Mononuclear cell (primary cell): ENCODE data around the gene SIPA1. TPM values are rescaled to one million over a fixed set of nuclear protein-coding genes. Genes with fewer than 3 reads are reported as not detected.
A peak's percentile ranks its signal among the peaks of the same experiment; 100 is the strongest.
"Not testable (repeated sequence)": the region's sequence is repeated elsewhere in the genome, so short reads cannot be mapped to it uniquely, and the experiment has no call there.

Experiments used
- H3K27me3 ChIP-seq: 2 replicates; pipeline ENCODE4 v1.6.0; 2011; ENCODE audit warnings: low read length, control low read depth; ENCODE audit not compliant: insufficient read depth
- H3K4me1 ChIP-seq: 2 replicates; pipeline ENCODE4 v1.5.1; 2011; ENCODE audit warnings: mild to moderate bottlenecking, low read length, control low read depth; ENCODE audit not compliant: insufficient read depth
- H3K4me3 ChIP-seq: 2 replicates; pipeline ENCODE4 v1.5.1; 2011; ENCODE audit warnings: mild to moderate bottlenecking, low read length, moderate library complexity
- H3K9me3 ChIP-seq: 2 replicates; pipeline ENCODE4 v1.5.1; 2011; ENCODE audit warnings: low read depth, mild to moderate bottlenecking, control low read depth, low read length
- total RNA-seq: library from RNA; depleted of rRNA; stranded (reverse); fragments of >200 nt; gene quantifications from one replicate; pipeline ENCODE4 v1.2.3, GENCODE V29; 2012

The SIPA1 gene
- total RNA-seq, 1 donor, result 75.2 TPM

DNA sequence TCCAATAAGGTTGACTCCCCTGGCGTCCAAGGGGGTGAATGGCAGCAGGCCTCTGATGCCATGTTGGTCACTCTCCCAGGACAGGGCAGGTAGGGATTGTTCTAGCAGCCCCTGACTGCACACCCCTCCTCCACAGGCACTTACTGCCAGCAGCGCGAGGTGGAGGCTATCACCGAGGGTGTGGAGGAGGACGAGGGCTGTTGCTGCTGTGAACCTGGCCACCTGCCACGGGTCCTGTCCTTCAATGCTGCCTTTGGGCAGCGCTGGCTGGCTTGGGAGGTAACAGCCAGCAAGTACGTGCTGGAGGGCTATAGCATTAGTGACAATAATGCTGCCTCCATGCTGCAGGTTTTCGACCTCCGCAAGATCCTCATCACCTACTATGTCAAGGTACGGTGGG lies 7.7 kb upstream of the SIPA1 start:
- Histone ChIP-seq H3K9me3 (no peaks in the 10 kb centered on the region), H3K27me3 (no peaks in the 10 kb centered on the region), H3K4me1 (peaks cover 22% of the 10 kb centered on the region), H3K4me3 (no peak overlapping the region)

DNA sequence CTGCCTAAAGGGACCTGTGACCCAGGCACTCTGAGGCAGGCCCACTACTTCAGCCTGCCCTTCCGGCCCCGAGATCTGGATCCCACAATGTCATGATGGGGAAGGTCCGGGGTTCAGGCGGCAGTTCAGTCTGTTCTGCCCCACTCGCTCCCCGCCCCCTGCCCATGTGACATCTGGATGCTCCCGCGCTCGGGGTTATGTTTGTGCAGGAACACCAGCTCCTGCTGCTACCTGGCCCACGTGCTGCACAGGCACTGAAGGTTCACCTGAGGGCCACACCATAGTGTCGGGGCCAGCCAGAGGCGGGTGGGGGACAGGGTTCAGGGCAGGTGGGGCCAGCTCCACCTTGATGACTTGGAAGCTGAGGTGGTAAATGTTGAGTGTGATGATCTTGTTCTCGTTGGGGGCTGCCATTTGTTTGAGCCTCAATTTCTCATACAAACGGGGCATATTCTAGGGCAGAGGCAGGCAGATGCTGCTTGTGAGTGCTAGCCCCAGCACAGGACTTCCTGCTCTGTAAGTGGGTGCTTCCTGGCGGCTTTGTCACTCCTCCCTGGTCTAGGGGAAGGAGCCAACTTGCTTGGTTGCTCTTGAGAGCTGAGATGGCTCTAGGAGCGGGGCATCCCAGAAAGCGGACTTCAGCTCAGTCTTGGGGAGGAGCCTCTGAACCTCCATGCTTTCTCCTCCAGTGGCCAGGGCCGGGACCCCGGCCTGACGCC lies 4.4 kb upstream of the SIPA1 start:
- Histone ChIP-seq H3K9me3 (no peaks in the 10 kb centered on the region), H3K4me3 (no peak overlapping the region), H3K27me3 (no peaks in the 10 kb centered on the region), H3K4me1 (peaks cover 28% of the 10 kb centered on the region)

DNA sequence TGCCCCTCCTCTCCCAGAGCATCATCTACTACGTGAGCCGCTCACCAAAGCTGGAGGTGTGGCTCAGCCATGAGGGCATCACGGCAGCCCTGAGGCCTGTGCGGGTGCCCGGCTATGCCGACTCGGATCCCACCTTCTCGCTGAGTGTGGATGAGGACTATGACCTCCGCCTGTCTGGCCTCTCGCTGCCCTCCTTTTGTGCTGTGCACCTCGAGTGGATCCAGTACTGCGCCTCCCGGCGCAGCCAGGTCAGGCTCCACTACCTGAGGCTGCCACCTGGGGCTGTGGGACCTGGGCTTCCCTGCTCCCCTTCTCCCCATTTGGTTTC lies 3.8 kb upstream of the SIPA1 start:
- Histone ChIP-seq H3K27me3 (no peaks in the 10 kb centered on the region), H3K9me3 (no peaks in the 10 kb centered on the region), H3K4me1 (peaks cover 34% of the 10 kb centered on the region), H3K4me3 (no peak overlapping the region)

DNA sequence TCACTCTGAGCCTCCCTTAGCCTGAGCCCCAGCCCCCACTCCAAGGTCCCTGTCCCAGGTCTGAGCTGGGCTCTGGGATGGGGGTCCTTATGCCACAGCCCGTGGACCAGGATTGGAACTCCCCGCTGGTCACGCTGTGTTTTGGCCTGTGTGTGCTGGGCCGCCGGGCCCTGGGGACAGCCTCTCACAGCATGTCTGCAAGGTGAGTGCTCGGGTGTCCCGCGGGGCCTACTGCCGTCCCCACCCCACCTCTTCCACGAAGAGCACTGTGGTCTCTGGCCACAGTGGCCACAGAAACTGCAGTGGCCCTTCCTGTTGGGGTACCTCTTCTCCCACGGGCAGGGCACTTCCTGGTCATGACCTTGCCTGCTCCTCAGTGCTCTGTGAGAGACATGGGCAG lies 3.5 kb upstream of the SIPA1 start:
- Histone ChIP-seq H3K4me3 (no peak overlapping the region), H3K9me3 (no peaks in the 10 kb centered on the region), H3K4me1 (peaks cover 37% of the 10 kb centered on the region), H3K27me3 (no peaks in the 10 kb centered on the region)

DNA sequence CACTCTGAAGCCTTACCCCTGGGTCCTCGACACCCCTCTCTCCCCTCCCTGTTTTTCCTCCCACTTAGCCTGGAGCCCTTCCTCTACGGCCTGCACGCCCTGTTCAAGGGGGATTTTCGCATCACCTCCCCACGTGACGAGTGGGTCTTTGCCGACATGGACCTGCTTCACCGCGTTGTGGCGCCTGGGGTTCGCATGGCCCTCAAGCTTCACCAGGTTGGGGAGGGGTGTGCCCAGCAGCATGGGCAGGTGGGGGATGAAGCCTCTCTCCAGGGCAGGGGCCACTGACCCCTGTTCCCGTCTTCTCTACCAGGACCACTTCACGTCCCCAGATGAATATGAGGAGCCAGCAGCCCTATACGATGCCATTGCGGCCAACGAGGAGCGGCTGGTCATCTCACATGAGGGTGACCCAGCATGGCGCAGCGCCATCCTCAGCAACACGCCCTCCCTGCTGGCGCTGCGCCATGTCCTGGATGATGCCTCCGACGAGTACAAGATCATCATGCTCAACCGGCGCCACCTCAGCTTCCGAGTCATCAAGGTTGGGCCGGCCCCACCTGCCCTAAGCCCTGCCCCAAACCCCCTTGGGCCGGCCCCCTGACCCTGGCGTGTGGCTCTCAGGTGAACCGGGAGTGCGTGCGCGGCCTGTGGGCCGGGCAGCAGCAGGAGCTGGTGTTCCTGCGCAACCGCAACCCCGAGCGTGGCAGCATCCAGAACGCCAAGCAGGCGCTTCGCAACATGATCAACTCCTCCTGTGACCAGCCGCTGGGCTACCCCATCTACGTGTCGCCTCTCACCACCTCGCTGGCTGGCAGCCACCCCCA lies 2.8 kb upstream of the SIPA1 start:
- Histone ChIP-seq H3K27me3 (no peaks in the 10 kb centered on the region), H3K4me3 (no peak overlapping the region), H3K4me1 (peaks cover 43% of the 10 kb centered on the region), H3K9me3 (no peaks in the 10 kb centered on the region)

DNA sequence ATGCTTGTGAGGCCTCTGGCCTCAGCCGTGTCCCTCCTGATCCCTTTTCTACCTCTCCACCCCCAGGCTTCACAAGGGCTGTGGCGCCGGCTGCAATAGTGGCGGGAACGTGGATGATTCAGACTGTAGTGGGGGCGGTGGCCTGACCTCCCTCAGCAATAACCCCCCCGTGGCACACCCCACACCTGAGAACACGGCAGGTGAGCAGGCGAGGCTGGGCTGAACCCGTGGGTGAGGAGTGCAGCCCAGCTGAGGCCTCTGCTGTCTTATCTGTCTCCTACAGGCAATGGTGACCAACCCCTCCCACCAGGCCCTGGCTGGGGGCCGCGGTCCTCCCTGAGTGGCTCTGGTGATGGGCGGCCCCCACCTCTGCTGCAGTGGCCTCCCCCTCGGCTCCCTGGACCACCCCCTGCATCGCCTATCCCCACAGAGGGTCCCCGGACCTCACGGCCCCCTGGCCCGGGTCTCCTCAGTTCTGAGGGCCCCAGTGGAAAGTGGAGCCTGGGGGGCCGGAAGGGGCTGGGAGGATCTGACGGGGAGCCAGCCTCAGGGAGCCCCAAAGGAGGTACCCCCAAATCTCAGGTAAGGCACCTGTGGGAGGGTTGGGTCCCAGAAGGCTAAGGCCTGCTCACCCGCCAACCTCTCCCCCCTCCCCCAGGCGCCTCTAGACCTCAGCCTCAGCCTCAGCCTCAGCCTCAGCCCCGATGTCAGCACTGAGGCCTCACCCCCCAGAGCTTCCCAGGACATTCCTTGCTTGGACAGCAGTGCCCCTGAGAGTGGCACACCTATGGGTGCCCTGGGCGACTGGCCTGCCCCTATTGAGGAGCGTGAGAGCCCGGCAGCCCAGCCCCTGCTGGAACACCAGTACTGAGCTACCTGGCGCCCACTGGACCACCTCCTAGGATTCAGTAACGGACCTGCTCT lies 1.5 kb upstream of the SIPA1 start:
- Histone ChIP-seq H3K27me3 (no peaks in the 10 kb centered on the region), H3K4me1 (peaks cover 56% of the 10 kb centered on the region), H3K9me3 (no peaks in the 10 kb centered on the region), H3K4me3 (no peak overlapping the region)

DNA sequence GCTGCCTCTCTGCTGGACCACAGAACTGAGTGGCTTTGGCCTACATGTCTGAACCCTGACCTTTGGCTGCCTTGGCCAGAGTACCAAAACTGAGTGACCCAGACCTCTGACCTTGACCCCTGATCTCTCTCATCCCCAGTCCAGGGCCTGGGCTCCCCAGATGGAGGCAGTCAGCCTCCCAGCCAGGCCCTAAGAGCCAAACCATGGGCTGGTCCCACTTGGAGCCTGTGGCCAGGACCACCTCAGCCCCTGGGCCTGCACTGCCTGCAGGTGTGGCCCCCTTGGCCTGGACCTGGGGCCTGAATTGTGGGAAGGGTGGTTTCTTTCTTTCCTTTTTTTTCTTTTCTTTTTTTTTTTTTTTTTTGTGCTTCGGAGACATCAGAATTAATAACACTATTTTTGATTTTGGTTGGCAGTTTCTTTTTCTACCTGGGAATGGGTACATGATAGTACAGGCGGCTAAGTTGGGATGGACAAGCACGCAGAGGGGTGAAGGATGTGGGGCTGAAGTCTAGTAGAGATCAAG lies 806 bp upstream of the SIPA1 start:
- no peak overlapping the region for H3K4me3 ChIP-seq
- H3K4me1 ChIP-seq, result peaks cover 63% of the 10 kb centered on the region
- no peaks in the 10 kb centered on the region for H3K27me3 ChIP-seq
- H3K9me3 ChIP-seq, result no peaks in the 10 kb centered on the region

DNA sequence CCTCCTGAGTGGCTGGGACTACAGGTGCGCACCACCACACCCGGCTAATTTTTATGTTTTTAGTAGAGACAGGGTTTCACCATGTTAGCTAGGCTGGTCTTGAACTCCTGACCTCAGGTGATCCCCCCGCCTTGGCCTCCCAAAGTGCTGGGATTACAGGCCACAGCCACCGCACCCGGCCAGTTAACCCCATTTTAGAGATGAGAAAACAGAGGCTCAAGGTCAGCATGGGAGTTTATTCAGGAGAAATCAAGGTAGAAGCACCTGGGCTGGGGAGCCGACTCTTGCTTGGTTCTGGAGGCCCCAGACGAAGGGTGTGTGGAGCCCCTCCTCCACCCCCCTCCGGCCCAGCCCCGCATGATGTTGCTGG lies 1.3 kb downstream of the SIPA1 start:
- H3K9me3 ChIP-seq, result not testable (repeated sequence)
- Histone ChIP-seq H3K4me1 (peaks cover 72% of the 10 kb centered on the region), H3K4me3 (peak overlapping the region; percentile 92)

DNA sequence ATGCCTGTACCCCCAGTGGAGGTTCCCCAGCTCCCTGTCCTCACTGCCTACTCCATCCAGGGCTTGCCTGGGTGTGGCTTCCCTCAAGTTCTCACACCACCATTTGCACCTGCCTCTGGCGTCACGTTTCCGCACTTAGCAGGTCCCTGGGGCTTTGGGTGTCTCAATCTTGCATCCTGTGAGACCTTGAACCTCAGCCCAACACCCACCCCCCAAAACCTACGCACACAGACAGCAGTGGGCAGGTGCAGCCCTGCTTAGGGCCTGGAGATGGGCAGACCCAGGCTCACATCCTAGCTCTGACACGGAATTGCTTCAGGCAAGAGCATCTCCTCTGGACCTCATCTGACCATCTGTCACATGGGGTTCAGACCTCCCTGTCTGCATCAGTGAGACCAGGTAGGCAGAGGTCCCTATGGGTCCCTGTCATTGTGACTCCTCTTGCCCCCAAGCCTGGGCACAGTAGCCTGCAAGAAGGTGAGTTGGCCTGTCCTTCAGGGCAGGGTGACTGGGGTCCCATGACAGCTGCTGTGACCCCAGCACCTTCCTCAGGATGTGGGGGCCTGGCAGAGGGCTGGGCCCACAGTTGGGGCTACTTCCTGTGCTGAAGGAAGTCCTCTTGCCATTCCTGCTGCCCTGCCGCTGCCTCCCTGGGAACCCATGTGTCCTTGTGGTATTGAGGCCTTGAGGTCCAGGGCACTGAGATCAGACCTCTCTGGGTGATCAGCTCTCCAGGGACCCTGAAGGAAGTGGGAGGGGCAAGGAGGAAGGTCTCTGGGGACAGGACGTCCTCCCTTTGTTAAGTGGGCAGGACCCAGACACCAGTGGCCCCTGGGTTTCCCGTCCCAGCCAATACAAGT lies 2.0 kb downstream of the SIPA1 start:
- peak overlapping the region; percentile 55 for H3K4me3 ChIP-seq
- H3K27me3 ChIP-seq, result no peaks in the 10 kb centered on the region
- H3K9me3 ChIP-seq, result no peaks in the 10 kb centered on the region
- H3K4me1 ChIP-seq, result peaks cover 68% of the 10 kb centered on the region

More for the DNA sequence above, 1.3 kb downstream of the SIPA1 start:
- H3K27me3 ChIP-seq, result not testable (repeated sequence)

DNA sequence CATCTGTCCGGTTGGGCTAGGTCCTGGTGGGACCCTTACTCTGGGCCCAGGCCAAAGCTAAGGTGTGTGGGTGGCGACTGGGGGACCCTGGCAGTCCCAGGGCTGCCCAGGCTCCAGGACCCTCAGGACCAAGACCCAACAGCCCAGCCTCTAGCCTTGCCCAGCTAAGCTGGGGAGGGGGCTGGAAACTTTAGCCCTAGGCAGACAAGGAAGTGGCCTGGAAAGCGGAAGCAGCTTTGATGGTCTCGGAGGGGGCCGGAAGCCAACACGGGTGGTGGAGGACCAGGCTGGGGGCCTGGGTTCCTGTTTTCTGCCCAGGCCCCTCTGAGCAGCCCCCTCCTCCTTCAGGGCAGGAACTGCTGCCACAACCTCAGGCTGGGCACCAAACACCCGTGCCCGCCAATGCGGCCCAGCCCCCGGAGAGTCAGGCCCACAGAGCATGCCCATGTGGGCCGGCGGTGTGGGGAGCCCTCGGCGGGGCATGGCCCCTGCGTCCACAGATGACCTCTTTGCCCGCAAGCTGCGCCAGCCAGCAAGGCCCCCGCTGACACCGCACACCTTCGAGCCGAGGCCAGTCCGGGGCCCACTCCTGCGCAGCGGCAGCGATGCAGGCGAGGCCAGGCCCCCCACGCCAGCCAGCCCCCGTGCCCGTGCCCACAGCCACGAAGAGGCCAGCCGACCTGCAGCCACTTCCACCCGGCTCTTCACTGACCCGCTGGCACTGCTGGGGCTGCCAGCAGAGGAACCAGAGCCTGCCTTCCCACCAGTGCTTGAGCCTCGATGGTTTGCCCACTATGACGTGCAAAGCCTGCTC lies 2.8 kb downstream of the SIPA1 start:
- Histone ChIP-seq H3K27me3 (no peaks in the 10 kb centered on the region), H3K4me1 (peaks cover 68% of the 10 kb centered on the region), H3K9me3 (no peaks in the 10 kb centered on the region), H3K4me3 (peak overlapping the region; percentile 55)

DNA sequence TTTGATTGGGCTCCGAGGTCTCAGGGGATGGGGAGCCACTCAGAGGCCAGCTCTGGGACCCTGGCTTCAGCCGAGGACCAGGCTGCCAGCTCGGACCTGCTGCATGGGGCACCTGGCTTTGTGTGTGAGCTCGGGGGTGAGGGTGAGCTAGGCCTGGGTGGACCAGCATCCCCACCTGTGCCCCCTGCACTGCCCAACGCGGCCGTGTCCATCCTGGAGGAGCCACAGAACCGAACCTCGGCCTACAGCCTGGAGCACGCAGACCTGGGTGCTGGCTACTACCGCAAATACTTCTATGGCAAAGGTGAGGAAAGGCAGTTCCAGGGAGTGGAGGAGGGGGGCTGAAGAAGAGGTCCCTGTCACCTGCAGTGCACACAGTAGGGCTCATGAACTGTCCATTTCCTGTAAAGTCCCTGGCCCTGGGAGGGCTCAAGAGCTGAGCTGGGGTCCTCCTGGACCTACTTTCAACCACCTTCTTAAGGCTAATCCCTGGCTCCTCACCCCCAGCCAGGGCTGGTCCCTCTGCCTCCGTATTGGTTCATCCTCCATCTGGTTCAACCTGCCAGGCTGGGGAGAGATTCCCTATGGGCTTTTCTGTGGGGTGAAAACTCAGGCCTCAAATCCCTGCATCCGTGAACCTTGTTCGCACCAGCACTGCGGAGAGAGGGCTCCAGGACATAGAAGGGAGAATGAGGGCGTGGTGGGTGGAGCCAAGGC lies 3.6 kb downstream of the SIPA1 start:
- Histone ChIP-seq H3K4me1 (peaks cover 68% of the 10 kb centered on the region), H3K27me3 (no peaks in the 10 kb centered on the region), H3K9me3 (no peaks in the 10 kb centered on the region), H3K4me3 (peak overlapping the region; percentile 55)

DNA sequence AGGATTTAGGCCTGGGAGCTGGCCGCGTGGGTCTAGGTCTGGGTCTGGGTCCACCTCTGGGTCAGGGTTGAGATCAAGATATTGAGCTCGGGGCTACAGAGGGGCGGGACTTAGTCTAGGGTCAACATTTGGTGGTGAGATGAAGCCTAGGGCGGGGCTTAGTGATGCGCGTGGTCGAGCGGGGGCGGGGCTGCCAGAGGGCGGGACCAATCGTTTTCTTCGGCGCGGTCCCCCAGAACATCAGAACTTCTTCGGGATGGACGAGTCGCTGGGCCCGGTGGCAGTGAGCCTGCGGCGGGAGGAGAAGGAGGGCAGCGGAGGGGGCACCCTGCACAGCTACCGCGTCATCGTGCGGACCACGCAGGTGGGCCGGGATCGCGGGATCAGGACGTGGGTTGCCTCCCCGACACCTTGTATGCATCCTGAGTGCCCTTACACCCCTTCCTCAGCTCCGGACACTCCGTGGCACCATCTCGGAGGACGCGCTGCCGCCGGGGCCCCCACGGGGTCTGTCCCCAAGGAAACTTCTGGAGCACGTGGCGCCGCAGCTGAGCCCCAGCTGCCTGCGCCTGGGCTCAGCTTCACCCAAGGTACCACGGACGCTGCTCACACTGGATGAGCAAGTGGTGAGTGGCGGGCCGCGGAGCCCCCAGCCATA lies 4.2 kb downstream of the SIPA1 start:
- Histone ChIP-seq H3K9me3 (no peaks in the 10 kb centered on the region), H3K4me1 (peaks cover 64% of the 10 kb centered on the region), H3K4me3 (peak overlapping the region; percentile 55), H3K27me3 (no peaks in the 10 kb centered on the region)

DNA sequence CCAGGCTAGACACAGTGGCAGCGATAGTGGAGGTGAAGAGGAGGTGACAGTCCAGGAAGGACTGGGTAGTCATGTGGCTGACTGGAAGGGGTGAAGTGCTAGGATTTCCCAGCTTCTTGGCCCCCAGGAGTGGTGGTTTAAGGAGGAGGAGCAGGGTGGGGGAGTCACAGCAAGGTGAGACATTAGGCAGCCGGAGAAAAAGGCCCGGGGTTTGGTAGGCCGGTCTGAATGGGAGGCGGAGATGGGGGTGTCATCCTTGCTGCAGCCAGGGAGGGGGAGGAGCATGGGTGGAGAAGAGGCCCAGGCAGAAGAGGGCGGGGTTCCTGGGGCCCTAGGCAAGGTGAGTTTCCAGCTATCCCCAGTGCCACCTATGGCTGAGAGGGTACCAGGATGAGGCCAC lies 6.1 kb downstream of the SIPA1 start:
- no peaks in the 10 kb centered on the region for H3K27me3 ChIP-seq
- H3K4me3 ChIP-seq, result no peak overlapping the region
- no peaks in the 10 kb centered on the region for H3K9me3 ChIP-seq
- H3K4me1 ChIP-seq, result peaks cover 51% of the 10 kb centered on the region
